UCSD-AML1 (cell line): ENCODE measurements around the gene IGF2R.

Experiments used
- DNase-seq: peaks from one replicate; lab custom pipeline; 2025; ENCODE audit not compliant: unreplicated experiment; lab: John Stamatoyannopoulos, UW

IGF2R gene

DNA sequence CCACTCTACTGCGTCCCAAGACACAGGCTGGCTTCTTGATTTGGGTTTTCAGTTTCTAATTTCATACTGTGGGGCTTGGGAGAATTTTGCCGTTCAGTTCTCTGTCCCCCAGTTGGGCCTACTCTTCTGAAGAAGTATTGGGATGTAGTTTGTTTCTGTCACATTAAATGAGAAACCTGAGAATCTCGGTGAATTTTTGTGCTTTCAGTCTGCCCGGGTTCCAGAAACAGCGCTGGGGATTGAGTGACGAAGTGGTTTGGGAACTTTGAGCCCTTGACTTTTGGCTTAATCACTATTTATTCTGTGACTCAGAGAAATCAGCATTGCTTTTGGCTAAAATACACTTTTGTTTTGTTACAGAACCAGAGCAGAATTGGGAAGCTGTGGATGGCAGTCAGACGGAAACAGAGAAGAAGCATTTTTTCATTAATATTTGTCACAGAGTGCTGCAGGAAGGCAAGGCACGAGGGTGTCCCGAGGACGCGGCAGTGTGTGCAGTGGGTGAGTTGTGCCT lies 74.0 kb downstream of the IGF2R start:
- no peak for DNase-seq

DNA sequence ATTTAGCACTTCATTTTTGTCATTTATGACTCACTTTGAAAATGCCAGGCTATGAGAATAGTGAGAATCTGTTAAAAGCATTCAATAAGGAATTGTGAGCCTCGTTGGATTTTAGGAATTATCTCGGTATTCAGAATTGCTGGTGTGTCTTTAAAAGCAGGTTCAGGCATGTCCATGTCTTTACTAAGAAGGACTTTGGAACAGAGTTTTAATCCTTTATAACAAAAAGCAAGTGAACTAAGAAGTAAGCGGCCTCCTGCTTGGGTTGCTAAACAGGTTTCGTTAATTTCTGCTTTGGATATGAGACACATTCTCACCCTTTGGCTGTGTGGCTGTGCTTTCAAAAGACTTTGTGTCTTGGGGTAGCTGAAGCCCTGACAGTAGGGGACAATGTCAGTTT lies 74.9 kb downstream of the IGF2R start:
- no peak for DNase-seq

DNA sequence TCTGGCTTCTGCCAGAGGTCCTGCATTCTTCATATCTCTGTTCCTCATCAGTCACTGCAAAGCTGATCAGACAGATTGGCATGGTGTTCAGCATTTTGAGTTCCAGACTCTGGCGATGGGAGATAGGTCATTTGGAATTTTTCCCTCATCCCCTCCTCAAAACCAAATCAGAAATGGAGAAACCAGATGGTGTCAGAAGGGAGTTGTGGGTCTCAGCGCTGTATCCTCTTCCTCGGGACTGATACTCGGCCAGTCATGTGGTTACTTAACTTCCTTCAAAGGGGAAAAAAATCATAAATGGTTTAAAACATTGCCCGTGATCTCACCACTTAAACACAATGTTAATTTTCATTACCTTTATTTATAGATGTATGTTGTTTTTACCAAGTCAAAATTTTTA lies 75.8 kb downstream of the IGF2R start:
- no peak for DNase-seq

DNA sequence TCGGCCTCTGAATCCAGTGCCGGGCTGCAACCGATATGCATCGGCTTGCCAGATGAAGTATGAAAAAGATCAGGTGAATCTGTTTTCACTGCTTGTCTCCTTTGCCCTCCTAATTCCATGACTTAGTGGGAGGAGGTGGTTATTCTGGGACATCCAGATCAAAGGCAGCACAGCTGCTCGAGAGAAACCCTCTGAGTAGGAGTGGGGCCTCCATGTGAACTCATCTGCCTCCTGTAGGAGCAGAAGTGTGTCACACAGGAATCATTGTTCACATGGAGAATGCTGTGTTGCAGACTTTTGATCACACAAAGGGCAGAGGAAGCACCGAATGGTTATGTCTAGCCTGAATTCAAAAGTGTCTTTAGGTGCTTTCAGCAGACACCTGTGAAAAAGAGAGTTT lies 79.6 kb downstream of the IGF2R start:
- no peak for DNase-seq

DNA sequence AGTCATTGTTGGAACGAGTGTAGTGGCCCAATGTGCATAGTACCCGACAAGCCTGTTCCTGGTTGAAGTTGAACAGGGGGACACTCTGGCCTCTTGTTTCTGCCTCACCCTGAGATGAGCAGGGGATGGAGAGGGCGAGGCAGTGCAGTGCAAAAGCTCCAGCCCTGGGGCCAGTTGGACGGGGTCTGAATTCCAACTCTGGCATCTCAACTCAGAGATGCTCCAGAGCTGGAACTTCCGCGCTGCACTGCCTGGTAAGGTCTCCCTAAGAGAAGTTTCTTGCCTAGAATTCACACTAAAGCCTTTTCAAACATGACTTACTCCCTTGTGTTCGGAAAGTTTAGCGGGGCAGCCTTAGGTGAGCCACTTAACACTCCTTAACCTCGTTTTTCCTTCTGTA lies 80.5 kb downstream of the IGF2R start:
- DNase-seq: no peak

DNA sequence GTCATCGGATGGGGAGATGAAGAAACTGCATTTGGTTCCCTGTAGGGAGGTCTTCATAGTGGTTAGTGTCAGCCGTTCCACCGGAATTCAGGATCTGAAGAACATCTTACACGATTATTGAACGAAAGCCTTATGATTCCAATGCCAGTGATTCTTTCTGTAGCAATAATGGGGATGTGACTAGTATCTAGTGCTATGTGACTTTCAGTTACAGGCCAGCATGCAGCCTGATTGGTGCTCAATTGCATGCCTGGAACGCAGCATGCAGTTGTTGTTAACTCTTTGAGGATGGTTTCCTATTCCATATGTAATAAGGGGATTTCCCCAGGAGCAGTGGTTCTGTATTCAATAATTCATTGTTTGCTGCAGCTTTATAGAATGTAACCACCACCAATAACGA lies 81.1 kb downstream of the IGF2R start:
- DNase-seq: no peak

DNA sequence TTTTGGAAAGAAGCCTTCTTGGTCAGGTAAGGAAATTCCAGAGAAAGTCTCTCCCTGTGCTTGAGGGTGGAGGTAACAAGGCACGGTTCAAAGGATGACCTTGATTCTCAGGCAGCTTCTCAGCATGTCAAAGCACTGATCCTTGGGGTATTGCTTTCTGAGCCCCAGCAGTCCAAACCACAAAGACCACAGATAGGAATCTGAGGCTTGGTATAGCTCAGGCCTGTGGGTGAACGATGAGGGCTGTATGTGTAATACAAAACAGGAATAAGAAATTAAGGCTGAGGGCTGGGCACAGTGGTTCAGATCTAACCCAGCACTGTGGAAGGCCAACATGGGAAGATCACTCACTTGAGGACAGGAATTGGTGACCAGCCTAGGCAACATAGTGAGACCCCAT lies 82.5 kb downstream of the IGF2R start:
- no peak for DNase-seq

DNA sequence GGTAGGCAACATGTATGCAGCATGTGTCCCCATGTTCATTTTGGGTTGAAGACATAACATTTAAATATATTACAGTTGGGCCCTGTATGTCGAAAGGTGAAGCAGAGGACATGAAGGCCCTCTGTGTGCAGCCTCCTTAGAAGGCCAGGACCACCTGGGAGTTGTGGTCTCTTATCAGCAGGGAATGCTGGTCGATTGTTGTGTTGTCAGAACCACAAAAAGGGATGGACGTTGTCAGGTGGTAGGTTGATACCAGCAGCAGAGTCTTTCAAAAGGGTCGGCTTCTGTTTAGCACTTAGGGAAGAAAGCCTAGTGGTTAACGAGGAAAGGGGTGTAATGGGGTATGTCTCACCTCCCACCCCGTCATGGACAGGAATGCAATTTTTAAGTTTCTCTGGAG lies 85.4 kb downstream of the IGF2R start:
- no peak for DNase-seq

DNA sequence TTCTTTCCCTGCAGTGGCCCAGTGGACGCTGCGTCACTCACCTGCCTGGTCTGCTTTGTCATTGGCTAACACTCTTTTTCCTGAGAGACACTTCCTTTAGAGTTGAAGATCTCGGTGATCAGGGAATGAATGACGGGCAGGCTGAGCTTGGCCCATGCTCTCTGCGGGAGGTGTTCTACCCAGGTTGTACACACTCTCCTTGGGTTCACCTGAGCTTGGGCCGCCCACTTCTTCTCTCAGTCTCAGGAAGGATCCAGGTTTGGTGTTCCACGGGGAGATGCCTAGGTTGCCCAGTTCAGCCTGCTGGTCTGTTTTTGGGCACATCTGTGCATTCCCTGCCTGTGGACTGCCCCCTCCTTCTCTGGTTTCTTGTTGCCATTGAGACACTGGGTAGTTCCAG lies 86.0 kb downstream of the IGF2R start:
- no peak for DNase-seq

DNA sequence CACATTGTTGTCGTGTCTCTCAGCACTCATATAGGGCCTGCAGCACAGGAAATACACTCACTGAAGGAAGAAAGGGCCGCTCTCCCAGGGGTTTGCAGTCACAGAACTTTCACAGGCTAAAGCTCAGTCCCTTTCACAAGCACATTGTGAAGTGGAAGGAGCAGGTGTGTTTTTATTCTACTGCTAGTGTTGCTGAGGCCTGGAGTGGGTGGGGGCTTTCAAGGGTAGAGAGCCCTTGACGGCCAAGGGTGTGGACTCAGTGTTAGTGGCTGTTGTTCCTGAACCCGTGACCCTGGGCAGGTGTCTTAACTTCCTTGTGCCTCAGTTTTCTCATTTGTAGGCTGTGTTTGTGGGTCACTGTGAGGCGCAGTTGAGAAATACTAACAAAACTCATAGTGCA lies 86.5 kb downstream of the IGF2R start:
- no peak for DNase-seq

DNA sequence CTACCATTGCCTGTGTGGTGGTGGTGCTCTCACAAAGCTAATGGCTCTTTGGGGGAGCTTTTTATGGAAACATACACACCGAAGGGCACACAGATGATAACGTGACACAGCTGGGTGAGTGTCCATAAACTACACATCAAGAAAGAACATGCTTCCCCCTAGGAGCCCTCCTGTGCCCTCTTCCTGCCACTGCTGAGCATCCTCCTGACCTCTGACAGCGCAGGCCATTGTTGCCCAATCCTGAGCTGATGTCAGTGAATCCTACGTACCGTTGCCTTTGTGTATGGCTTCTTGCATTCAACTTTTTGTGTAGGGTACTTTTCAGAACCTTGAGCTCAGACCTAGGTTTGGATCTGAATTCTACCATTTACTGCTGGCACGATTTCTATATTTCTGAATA lies 86.9 kb downstream of the IGF2R start:
- DNase-seq: no peak

DNA sequence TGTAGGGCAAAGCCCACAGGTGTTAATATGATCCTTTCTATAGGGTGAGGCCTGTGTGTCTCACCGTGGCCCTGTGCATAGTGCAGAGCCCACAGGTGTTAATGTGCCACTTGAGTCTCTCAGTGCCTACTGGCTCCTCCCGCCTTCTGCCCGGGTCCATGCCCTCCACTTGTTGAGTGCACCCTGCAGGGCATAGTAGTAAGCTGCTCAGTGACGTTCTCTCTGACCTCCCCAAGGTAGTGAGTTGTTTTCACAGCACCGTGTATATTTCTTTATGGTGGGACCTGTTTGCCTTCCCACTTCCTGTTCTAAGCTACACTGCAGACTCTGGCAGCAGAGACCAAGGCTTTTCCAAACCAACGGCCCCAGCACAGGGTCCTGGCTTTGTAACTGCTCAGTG lies 88.2 kb downstream of the IGF2R start:
- no peak for DNase-seq

DNA sequence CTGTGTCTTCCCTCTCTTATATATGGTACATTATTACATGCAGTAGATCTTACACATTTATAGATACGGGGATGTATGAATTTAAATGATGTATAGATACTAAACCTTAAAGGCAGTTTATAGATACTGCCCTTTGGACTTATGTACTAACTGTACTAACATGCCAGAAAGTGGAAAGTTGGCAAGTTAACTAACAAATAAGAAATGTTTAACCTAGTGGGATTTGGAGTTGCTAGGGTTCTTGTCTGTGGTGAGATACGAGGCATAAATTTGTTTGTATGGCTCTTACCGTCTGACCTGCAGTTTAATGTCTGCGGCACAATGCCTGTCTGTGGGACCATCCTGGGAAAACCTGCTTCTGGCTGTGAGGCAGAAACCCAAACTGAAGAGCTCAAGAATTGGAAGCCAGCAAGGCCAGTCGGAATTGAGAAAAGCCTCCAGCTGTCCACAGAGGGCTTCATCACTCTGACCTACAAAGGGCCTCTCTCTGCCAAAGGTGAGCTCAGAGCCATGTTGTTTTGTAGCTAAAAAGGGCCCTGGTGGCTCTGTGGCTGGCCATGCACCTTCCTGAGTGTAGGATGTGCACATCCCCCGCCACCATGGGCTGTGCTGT lies 89.8 kb downstream of the IGF2R start:
- no peak for DNase-seq

DNA sequence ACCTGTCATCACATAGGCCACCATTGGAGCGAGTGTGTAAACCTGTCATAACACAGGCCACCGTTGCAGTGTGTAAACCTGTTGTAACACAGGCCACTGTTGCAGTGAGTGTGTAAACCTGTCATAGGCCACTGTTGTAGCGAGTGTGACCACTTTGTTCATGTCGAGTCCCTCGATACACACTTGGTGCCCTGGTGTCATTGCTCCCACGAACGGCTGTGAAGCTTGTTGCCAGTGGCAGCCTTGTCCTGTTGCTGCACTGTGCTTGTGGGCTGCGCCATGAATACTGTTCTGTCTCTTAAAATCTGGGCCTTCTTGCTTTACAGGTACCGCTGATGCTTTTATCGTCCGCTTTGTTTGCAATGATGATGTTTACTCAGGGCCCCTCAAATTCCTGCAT lies 91.3 kb downstream of the IGF2R start:
- no peak for DNase-seq

DNA sequence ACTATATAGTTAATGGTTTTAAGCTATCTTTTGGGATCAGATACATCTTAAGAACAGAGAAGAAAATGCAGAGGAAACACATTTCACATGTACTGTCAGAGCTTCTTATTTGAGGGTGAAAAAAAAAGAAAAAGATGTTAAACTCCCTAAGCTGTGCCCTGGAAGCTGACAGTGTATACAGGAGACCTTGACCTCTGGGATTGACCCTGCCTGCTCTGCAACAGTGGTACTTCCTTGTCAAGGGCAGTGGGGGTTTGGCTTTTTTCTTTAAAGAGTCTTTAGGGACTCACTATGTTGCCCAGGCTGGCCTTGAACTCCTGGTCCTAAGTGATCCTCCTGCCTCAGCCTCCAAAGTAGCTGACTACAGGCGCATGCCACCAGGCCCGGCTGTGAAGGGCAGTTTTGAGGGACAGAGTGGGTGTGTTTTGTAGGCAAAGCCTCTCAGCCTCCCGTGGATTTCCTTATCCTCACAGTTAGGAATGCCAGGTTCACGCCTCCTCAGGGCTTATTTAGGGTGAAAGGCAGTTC lies 92.1 kb downstream of the IGF2R start:
- DNase-seq: no peak

DNA sequence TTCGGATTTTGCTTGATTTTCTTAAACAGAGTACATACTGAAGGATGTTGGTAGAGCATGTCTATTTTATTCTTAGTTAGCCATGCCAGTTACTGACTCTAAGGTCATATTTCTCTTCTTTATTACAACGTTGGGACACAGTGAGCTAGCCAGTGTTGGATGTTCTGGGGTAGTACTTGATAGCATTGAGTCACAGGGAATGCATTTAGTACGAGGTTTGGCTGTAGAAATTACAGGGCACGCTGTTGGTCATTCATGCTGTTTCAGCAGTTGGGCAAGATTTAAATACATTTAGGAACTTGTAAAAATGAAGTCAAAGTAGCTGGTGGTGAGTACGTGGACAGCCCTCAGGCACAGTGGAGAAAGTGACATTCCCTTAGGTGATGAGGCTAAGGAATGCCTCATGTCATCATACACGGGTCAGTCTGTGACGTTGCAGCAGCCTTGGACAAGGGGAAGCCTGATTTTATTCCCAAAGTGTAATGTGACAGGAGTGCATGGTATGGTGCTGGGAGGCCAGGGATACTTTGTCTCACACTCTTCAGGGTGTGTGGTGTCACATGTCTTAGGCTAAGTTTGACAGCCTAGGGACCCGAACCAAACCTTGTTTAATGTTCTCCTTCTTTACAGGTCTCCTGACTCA lies 95.0 kb downstream of the IGF2R start:
- DNase-seq: no peak

DNA sequence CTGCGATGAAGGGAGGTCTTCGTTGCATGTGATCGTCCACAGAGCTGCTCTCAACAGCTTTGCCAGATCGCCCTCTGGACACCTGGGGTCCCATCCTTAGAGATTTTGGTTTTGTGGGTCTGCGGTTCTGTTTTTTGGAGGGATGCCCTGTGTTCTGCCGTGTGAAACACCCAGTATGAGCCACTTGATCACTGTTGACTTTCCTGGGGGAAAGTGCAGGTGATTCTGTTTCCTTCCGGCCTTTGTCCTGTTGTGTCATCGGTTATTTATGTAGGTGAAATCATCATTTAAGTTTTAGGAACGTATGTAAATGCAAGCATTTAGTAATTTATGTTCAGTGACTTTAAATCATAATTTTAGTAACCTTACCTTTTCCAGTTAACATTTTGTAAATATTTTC lies 96.3 kb downstream of the IGF2R start:
- DNase-seq: no peak

DNA sequence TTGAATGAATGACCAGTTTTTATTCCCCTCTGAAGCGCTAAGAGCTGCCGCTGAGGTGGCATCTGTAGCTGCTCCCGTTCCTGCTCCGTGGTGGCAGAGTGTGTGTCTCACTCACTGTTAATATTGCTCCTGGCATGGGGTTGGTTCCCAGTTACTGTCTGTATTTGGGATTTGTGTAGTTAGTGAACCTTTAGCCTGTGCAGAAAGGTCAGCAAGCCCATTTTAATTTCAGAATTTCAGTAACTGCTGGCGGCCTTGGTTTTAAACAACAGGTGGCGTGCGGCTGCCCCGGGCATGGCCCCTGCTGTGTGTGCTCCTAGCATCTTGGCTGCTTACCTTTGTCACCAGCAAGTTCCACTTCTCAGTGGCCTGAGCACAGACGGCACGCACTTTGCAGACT lies 98.7 kb downstream of the IGF2R start:
- no peak for DNase-seq

DNA sequence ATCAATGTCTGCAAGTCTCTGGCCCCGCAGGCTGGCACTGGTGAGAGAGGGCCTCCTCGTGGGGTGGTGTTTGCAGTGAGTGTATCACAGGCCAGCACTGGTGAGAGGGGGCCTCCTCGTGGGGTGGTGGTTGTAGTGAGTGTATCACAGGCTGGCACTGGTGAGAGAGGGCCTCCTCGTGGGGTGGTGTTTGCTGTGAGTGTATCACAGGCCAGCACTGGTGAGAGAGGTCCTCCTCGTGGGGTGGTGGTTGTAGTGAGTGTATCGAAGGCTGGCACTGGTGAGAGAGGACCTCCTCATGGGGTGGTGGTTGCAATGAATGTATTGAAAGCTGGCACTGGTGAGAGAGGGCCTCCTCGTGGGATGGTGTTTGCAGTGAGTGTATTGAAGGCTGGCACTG lies 99.5 kb downstream of the IGF2R start:
- no peak for DNase-seq

DNA sequence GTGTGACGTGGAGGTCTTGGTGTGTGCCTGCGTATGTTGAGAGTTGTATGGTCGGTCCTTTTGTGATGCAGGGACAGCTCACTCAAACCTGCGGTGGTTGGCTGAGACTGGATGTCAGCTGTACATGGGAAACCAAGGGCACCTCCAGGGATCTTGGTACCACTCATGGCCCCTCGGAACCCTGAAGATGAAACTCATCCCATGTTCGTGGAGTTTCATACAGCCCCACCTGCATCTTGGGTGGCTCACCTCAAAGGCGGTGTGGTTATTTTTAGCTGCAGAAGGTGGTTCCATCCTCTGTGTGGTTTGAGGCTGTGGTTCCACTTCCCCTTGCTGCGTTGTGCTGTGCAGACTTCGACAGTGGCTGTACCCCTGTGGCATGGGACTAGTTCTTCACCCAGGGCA lies 100.2 kb downstream of the IGF2R start:
- no peak for DNase-seq

DNA sequence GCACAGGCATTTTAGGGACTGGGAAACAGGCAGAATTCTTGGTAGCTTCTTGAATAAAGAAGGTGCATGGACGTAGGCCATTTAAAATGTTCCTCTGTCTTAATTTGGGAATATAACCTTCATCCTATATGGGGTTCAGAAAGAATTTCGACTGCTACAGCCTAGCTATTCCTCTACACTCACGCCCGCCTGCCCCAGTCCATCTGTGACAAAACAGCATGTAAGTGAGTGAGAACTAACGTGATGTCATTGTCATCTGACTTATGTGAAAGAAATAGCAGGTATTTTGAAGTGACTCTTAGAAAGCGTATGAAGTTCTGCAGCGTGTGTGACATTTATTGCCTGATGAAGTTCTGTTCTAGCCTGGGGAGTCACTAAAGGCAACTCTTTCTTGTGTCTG lies 100.6 kb downstream of the IGF2R start:
- no peak for DNase-seq

DNA sequence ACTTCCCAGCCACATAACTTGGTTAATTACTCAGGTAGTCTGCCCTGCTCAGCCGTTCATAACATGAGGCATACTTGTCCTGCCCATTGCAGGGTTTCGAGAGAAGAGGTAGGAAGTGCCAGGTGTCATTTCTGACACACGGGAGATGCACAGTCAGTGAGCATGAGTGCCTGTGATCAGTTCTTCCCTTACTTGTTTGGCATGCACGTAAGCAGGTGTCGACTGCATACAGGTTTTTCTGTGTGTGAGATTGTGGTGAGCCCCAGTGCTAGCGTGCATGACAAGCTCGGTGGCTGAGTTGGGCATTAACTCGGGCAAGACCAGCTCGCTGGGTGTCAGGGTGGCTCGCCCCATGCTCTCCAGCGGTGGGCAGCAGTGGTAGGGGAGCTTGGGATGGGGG lies 101.5 kb downstream of the IGF2R start:
- no peak for DNase-seq

DNA sequence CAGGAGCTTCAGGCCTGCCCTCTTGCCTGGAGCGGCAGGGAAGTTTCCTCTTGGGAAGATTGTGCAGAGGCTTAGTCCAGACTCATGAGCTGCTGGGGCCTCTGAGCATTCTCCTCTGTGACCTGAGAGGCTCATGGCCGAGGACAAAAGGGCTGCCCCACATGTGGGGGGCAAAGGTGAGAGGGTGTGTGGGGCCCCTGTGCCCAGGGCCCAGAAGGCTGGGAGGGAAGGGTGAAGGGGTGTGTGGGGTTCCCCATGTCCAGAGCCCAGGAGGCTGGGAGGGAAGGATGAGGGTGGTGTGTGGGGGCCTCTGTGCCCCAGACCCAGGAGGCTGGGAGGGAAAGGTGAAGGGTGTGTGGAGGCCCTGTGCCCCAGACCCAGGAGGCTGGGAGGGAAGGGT lies 101.9 kb downstream of the IGF2R start:
- DNase-seq: no peak
